Lower leg skin (tissue), 3 donors: ENCODE measurements around the gene ID2.

Experiments
- CTCF ChIP-seq, 3 donors: fragments of 450-650 bp; IDR thresholded peaks; one replicate each; pipeline ENCODE4 v1.5.1; 2016; ENCODE audit warnings: antibody characterized with exemption in 3 of 3, mild to moderate bottlenecking in 3 of 3, moderate library complexity in 2 of 3
- POLR2A ChIP-seq, 2 donors: fragments of 450-650 bp; IDR thresholded peaks; one replicate each; pipeline ENCODE4 v1.6.1; 2016 to 2017; ENCODE audit warnings: antibody characterized with exemption in 2 of 2, mild to moderate bottlenecking in 1 of 2, moderate library complexity in 1 of 2

DNA sequence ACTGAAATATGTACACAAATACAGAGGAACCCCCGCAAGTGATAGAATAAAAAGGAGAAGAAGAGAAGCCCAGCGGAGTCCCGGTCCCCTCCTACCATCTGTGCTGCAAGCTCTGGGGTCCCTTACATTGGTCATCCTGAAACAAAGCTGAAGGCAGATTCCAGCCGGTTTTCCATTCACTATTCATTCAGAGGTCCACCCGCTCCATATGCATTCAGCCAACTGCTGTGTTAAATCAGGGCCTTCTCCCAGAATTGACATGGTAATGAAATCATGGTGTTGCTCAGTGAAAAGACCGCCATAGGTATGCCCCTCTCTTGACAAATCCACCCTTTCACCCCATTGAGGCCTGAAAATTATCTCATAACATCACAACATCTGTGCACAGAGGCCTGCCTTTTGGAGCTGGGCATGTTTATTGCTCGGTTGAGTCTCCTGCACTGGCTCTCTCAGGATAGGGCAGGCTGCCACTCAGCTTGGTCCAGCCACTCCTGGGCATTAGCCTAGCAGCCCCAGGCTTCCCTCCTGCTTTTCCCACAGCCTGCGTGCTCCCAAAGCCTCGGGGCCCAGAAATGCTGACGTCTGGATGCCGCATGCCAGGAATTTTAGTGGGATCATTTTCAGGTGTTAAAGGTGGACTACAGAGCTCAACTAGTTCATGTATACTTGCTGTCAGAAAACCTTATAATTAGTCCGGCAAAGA is 39.3 kb upstream of the ID2 start:
- TF ChIP-seq CTCF (IDR thresholded peaks at IDR 0.05) (no peak), POLR2A (IDR thresholded peaks at IDR 0.05) (no peak)
